Measurements from ENCODE around the gene FLNB. TPM values are rescaled to one million over a fixed set of nuclear protein-coding genes. Genes with fewer than 3 reads are reported as not detected.

FLNB gene
- total RNA-seq, 1 experiment from 2014 or later = 83.4 TPM

DNA sequence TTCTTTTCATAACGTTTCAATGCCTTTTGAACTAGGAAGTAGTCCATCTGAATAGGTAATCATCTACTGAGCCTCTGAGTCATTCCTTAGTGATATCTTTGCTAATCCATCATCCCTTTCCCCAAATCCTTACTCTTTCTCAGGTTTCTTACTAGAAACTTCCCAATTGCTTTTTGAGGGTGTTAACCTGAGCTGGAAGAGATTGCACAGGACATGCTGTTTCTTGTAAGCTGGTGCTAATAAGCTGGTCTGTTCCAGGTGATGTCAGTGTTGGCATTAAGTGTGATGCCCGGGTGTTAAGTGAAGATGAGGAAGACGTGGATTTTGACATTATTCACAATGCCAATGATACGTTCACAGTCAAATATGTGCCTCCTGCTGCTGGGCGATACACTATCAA lies 101.5 kb downstream of the FLNB start:
- no CpG with 5 or more reads among the region's 5 CpGs for WGBS (ENCODE audit: extremely low coverage, insufficient read length, low lambda C conversion rate)
- no peaks in the 10 kb centered on the region for H3K9me3 Mint-ChIP-seq

More for the DNA sequence above, 101.5 kb downstream of the FLNB start:
- Histone ChIP-seq H2BK20ac (ENCODE audit: low read depth, low read length, poor library complexity, severe bottlenecking) (no peak overlapping the region), H4K8ac (replicated peaks; ENCODE audit: insufficient read length, low read depth, low read length) (no peak overlapping the region), H3K79me1 (ENCODE audit: insufficient read depth, low read depth, low read length, poor library complexity, severe bottlenecking) (no peaks in the 10 kb centered on the region), H3K4me1 (ENCODE audit: insufficient read depth, low read length) (no peaks in the 10 kb centered on the region), H3K18ac (ENCODE audit: insufficient read length, low read depth, low read length) (no peak overlapping the region), H3K23me2 (ENCODE audit: insufficient read length, low read depth, low read length, poor library complexity, severe bottlenecking) (no peaks in the 10 kb centered on the region), H2AK5ac (ENCODE audit: insufficient read length, low read length) (no peak overlapping the region), H3K27ac (ENCODE audit: insufficient read length, low read depth, low read length) (no peak overlapping the region), H3K4ac (ENCODE audit: low read depth, low read length) (no peak overlapping the region), H3K23ac (ENCODE audit: insufficient read length, low read depth, low read length) (no peak overlapping the region), H2BK5ac (ENCODE audit: insufficient read length, low read length) (no peak overlapping the region), H3K14ac (ENCODE audit: insufficient read depth, low read length) (no peak overlapping the region), H4K20me1 (ENCODE audit: control insufficient read depth, insufficient read depth, insufficient read length) (no peaks in the 10 kb centered on the region), H4K91ac (ENCODE audit: insufficient read length, low read depth, low read length) (no peak overlapping the region), H4K5ac (ENCODE audit: insufficient read length, low read depth, low read length) (no peak overlapping the region), H3K56ac (ENCODE audit: insufficient read length, low read depth, low read length) (no peak overlapping the region), H3K9ac (ENCODE audit: extremely low read depth, insufficient read length, low read length) (no peak overlapping the region), H2AFZ (ENCODE audit: low read length) (no peak overlapping the region), H2BK120ac (ENCODE audit: low read depth, low read length, poor library complexity, severe bottlenecking) (no peak overlapping the region), H2BK12ac (ENCODE audit: insufficient read length, low read depth, low read length) (no peak overlapping the region), H3K79me2 (ENCODE audit: insufficient read depth, low read length) (no peaks in the 10 kb centered on the region), H3T11ph (ENCODE audit: low read length) (no peak overlapping the region), H2BK15ac (ENCODE audit: low read depth, low read length) (no peak overlapping the region), H3K9me3 (ENCODE audit: control insufficient read depth, low read depth, low read length) (no peaks in the 10 kb centered on the region), H3K4me2 (ENCODE audit: insufficient read depth, insufficient read length, low read length) (no peak overlapping the region), H3K27me3 (ENCODE audit: insufficient read depth, low read length) (no peaks in the 10 kb centered on the region)
- Mint-ChIP-seq H3K27ac (peak overlapping the region in 1 of 3 experiments; percentile 91; a peak in 2 of 7 replicates), H3K36me3 (ENCODE audit: insufficient read depth in 1 of 3, low read depth in 3 of 3) (peaks cover 37 to 87% (median 81%) of the 10 kb centered on the region in 3 experiments; a peak in 6 of 7 replicates), H3K27me3 (ENCODE audit: low read depth) (no peaks in the 10 kb centered on the region), H3K4me1 (no peaks in the 10 kb centered on the region), H3K4me3 (no peak overlapping the region)
- no peak for DNase-seq
- TF ChIP-seq, protein P1, sequence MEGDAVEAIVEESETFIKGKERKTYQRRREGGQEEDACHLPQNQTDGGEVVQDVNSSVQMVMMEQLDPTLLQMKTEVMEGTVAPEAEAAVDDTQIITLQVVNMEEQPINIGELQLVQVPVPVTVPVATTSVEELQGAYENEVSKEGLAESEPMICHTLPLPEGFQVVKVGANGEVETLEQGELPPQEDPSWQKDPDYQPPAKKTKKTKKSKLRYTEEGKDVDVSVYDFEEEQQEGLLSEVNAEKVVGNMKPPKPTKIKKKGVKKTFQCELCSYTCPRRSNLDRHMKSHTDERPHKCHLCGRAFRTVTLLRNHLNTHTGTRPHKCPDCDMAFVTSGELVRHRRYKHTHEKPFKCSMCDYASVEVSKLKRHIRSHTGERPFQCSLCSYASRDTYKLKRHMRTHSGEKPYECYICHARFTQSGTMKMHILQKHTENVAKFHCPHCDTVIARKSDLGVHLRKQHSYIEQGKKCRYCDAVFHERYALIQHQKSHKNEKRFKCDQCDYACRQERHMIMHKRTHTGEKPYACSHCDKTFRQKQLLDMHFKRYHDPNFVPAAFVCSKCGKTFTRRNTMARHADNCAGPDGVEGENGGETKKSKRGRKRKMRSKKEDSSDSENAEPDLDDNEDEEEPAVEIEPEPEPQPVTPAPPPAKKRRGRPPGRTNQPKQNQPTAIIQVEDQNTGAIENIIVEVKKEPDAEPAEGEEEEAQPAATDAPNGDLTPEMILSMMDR (conservative IDR thresholded peaks at IDR 0.05) = no peak

All from H9 (cell line).